Common myeloid progenitor, CD34-positive (primary cell): ENCODE measurements around the gene CELF5.
"Not testable (repeated sequence)": the region's sequence is repeated elsewhere in the genome, so short reads cannot be mapped to it uniquely, and the experiment has no call there.

ENCODE experiments used
- CTCF ChIA-PET: fragments of 350-600 bp; sonication (Branson Sonifier 250); formaldehyde crosslinking; loops from one replicate; lab custom pipeline; 2021; ENCODE audit warnings: antibody characterized with exemption; lab: Charles Lee
- POLR2A ChIA-PET: fragments of 350-600 bp; sonication (Branson Sonifier 250); formaldehyde crosslinking; loops from one replicate; lab custom pipeline; 2021; ENCODE audit warnings: antibody characterized with exemption; lab: Charles Lee
- DNase-seq, 3 donors: peaks; one replicate each; pipeline versions ENCODE4 v3.0.0 to v3.0.0-alpha.2; 2013
- H3K27ac ChIP-seq, 2 experiments: 1 replicate in 1 of 2; 2 replicates in 1 of 2; pipeline ENCODE4 v1.7.0; 2013; ENCODE audit warnings: inconsistent platforms in 2 of 2, low read length in 2 of 2, mild to moderate bottlenecking in 2 of 2, low read depth in 1 of 2, moderate library complexity in 1 of 2; ENCODE audit not compliant: severe bottlenecking in 2 of 2, insufficient read depth in 1 of 2, poor library complexity in 1 of 2
- H3K27me3 ChIP-seq, 5 experiments: replicated peaks in 2 of 5; 1 replicate in 3 of 5; 2 replicates in 2 of 5; pipeline versions ENCODE4 v1.6.1 to v1.7.0; 2013; ENCODE audit warnings: low read length in 4 of 5, mild to moderate bottlenecking in 2 of 5, moderate library complexity in 2 of 5, inconsistent platforms in 1 of 5; ENCODE audit not compliant: insufficient read depth in 5 of 5, control insufficient read depth in 4 of 5
- H3K36me3 ChIP-seq, 4 experiments: 1 replicate in 2 of 4; 2 replicates in 2 of 4; pipeline versions ENCODE4 v1.6.1 to v1.7.0; 2013; ENCODE audit warnings: low read length in 3 of 4, control low read depth in 1 of 4, mild to moderate bottlenecking in 1 of 4; ENCODE audit not compliant: control insufficient read depth in 4 of 4, insufficient read depth in 4 of 4
- H3K4me1 ChIP-seq, 4 experiments: 1 replicate in 3 of 4; 2 replicates in 1 of 4; pipeline versions ENCODE4 v1.6.1 to v1.7.1; 2013; ENCODE audit warnings: low read length in 3 of 4, mild to moderate bottlenecking in 3 of 4, control low read depth in 1 of 4, inconsistent platforms in 1 of 4, moderate library complexity in 1 of 4; ENCODE audit not compliant: control insufficient read depth in 4 of 4, insufficient read depth in 4 of 4; ENCODE audit errors: control extremely low read depth in 1 of 4
- H3K4me3 ChIP-seq, 7 experiments: 1 replicate in 4 of 7; 2 replicates in 3 of 7; pipeline versions ENCODE4 v1.5.1 to v1.7.0; 2013; ENCODE audit warnings: mild to moderate bottlenecking in 7 of 7, low read length in 6 of 7, moderate library complexity in 6 of 7, inconsistent platforms in 2 of 7, low read depth in 2 of 7, control low read depth in 1 of 7; ENCODE audit not compliant: insufficient read depth in 4 of 7, control insufficient read depth in 1 of 7; ENCODE audit errors: extremely low read depth in 1 of 7
- H3K9me3 ChIP-seq, 5 experiments: 1 replicate in 4 of 5; 2 replicates in 1 of 5; pipeline versions ENCODE4 v1.6.1 to v1.7.1; 2013; ENCODE audit warnings: low read length in 4 of 5, mild to moderate bottlenecking in 2 of 5, inconsistent platforms in 1 of 5, low read depth in 1 of 5, moderate library complexity in 1 of 5; ENCODE audit not compliant: control insufficient read depth in 4 of 5, insufficient read depth in 2 of 5; ENCODE audit errors: control extremely low read depth in 1 of 5
- WGBS: methylation state at CpG from one replicate; pipeline ENCODE4 v1.1.5; 2013; ENCODE audit not compliant: insufficient coverage; 5-methylcytosine and 5-hydroxymethylcytosine counted together

CELF5 gene

GRCh38 chr19:3342962-3343361 is 118.5 kb downstream of the CELF5 start:
- 98% methylated on average over 9 of the region's 9 CpGs for WGBS
- H3K27me3 ChIP-seq, H3K9me3 ChIP-seq, POLR2A ChIA-PET, DNase-seq, H3K27ac ChIP-seq, H3K36me3 ChIP-seq: not testable (repeated sequence)
- Histone ChIP-seq H3K4me3 (peak overlapping the region in 1 of 7 experiments; percentile 48), H3K4me1 (peaks cover 0 to 41% (median 29%) of the 10 kb centered on the region in 4 experiments)
- CTCF ChIA-PET = interaction anchor here (0.7 to 3.1 kb wide), 13 partner anchors 9 to 143 kb away, joined by 3 to 22 read pairs (median 5); no protein-coding TSS in a partner anchor

DNA sequence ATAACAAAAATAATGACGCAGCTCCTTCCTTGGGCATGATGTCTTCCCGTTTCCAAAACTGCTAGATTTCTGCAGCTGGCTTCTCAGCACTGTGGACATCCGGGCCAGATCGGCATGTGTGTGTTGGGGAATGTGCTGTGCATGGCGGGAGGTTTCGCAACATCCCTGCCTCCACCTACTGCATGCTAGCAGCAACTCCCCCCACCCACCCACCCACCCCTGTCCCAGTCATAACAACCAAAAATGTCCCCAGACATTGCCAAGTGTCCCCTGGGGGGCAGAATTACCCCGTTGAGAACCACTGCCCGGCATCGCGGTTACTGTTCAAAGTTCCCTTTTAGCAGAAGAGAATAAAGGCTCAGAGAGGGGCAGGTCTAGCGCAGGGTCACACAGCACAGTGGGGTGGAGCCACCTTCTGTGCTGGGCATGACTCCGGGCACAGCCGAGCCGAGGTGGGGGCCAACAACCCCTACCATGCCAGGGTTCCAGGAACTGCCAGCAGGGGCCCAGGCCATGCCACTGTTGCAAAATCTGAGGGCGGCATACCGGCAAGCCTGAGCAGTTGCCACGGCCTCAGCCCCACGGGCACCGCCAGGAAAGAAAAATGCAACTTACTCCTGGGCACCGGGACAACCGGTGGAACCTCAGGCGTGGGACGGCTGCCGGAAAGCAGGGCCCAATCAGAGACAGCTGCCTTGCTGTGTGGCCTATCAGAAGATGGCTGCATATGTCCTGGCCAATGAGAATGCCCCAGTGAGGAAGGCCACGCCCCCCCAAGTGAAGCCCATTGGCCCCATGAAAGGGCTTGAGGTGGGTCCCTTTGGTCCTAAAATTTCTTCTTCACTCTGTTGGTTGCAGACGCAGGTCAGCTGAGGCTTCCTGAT is 119.4 kb downstream of the CELF5 start:
- Histone ChIP-seq H3K9me3 (no peaks in the 10 kb centered on the region), H3K4me1 (peaks cover 0 to 34% (median 23%) of the 10 kb centered on the region in 4 experiments), H3K27ac (no peak overlapping the region), H3K27me3 (no peaks in the 10 kb centered on the region), H3K4me3 (peak overlapping the region in 1 of 7 experiments; percentile 48), H3K36me3 (no peaks in the 10 kb centered on the region)
- ChIA-PET POLR2A (no interaction called here), CTCF (interaction anchor here (0.7 to 3.1 kb wide), 11 partner anchors 8 to 142 kb away, joined by 3 to 22 read pairs (median 5); no protein-coding TSS in a partner anchor)
- peak; percentile 83 to 94 (median 93) for DNase-seq
- WGBS = 50% methylated on average over 21 of the region's 26 CpGs

GRCh38 chr19:3344608-3345598 is 120.4 kb downstream of the CELF5 start:
- WGBS = 94% methylated on average over 12 of the region's 25 CpGs
- Histone ChIP-seq H3K4me3 (no peak overlapping the region), H3K36me3 (no peaks in the 10 kb centered on the region), H3K4me1 (peaks cover 0 to 29% (median 21%) of the 10 kb centered on the region in 4 experiments), H3K27me3 (no peaks in the 10 kb centered on the region), H3K27ac (no peak overlapping the region), H3K9me3 (no peaks in the 10 kb centered on the region)
- CTCF ChIA-PET = interaction anchor here (0.6 to 3.1 kb wide), 3 partner anchors 85 to 95 kb away, joined by 3 to 22 read pairs (median 4); no protein-coding TSS in a partner anchor
- DNase-seq = no peak
- POLR2A ChIA-PET = no interaction called here

DNA sequence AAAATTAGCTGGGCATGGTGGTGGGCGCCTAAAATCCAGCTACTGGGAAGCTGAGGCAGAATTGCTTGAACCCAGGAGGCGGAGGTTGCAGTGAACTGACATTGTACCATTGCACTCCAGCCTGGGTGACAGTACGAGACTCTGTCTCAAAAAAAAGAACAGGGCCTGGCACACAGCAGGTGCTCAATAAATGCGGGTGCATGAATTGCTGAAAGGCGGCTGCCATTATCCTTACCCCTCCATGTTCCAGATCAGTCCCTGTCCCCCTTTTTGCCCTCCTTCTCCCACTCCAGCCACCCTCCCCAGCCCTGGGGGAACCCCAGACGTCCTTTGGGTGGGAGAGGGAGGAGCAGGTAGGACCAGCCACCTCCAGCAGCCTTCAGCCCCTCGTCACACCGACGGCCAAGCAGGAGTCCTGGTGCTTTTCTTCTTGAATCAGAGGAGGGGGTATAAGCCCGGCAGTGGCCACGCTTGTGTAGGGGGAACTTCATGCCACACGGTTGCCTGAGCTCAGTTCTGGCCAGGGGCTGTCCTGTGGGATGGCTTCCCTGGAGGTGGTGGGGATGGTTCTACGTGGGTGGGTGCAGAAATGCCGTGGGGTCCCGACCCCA is 121.5 kb downstream of the CELF5 start:
- no peak overlapping the region for H3K4me3 ChIP-seq
- peaks cover 0 to 22% (median 18%) of the 10 kb centered on the region in 4 experiments for H3K4me1 ChIP-seq
- H3K27ac ChIP-seq = no peak overlapping the region
- ChIA-PET POLR2A (no interaction called here), CTCF (interaction anchor here (0.8 to 1.1 kb wide), 2 partner anchors 83 to 94 kb away, joined by 3 to 4 read pairs; no protein-coding TSS in a partner anchor)
- WGBS = 80% methylated on average over 9 of the region's 15 CpGs
- H3K27me3 ChIP-seq = no peaks in the 10 kb centered on the region
- H3K36me3 ChIP-seq = no peaks in the 10 kb centered on the region
- no peaks in the 10 kb centered on the region for H3K9me3 ChIP-seq
- DNase-seq = no peak
